NCI-H1092 (cell line): Measurements from ENCODE around the gene DOHH.
"Not testable (repeated sequence)": the region's sequence is repeated elsewhere in the genome, so short reads cannot be mapped to it uniquely, and the experiment has no call there.

Experiments
- DNase-seq: peaks from one replicate; lab custom pipeline; 2025; lab: John Stamatoyannopoulos, UW

DOHH gene

DNA sequence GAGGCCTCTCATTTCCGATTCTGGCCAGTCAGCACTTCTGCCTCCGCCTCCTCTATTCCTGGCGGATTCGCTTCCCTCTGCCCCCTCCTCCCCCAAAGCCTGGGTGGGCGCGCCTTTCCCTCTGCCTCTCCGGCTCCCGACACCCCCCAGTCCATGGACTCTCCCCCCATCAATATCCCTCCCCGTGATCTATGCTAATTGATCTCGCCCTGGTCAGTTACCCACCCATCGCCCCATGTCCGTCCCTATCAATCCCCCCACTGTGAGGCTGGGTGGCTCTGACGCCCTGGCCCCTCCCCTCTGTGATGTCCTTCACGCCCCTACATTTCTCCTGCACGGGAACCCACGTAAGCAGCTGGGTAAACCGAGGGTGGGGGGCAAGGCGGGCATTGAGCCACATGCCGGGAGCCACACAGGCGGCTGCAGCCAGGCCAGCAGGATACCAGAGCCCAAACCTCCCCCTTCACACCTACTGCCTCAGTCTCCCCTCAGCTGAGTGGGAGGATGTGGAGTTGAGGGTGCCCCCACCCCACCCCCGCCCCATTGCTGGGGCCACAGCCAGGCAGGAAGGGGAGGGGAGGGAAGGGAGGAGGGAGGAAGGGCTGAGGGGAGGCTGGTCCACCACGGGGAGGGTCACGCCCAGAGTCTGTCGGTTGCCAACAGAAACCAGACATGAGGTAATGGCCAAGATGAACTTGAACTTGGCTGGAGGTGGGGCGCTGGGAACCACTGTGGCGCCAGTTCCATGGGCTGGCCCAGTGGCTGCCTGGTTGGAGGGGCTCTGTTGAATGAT is 41.2 kb downstream of the DOHH start:
- no peak for DNase-seq

DNA sequence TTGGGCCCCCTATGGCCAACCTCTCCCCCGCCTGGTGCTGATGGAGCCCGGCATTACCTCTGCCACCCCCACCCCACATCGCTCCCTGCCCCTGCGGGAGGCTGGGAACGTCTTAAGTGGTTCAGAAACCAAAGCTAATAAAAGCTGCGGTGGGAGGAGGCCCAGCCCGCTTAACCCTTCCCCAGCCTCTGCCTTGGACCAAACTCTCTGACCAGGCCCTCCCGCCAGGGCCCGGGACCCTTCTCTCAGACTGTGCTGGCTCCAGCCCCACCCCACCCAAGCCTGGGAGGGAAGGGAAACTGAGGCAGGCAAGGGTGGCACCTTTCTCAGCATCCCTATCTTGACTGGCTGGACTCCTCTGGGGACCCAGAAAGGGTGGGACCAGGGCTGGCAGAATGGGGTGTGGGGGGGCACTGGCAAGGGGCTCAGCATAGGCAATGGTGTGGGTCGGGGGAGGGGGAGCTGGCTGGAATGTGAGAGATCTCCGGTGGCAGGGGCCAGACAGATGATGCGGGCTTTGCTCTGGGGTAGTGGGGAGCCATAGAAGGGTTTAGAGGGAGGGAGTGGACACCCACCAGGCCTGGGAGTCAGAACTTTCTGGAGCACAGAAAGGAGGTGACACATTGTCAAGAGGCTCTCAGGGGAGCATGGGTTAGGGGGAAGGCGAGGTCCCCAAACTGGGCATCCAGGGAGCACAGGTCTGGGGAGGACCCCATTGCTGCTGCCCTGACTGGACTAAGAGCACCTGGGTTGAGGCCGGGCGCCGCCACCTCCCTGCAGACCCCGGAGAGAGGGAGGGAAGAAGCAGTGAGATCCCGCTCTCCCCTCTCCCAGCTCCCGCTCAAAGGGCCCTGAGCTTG is 42.0 kb downstream of the DOHH start:
- no peak for DNase-seq

DNA sequence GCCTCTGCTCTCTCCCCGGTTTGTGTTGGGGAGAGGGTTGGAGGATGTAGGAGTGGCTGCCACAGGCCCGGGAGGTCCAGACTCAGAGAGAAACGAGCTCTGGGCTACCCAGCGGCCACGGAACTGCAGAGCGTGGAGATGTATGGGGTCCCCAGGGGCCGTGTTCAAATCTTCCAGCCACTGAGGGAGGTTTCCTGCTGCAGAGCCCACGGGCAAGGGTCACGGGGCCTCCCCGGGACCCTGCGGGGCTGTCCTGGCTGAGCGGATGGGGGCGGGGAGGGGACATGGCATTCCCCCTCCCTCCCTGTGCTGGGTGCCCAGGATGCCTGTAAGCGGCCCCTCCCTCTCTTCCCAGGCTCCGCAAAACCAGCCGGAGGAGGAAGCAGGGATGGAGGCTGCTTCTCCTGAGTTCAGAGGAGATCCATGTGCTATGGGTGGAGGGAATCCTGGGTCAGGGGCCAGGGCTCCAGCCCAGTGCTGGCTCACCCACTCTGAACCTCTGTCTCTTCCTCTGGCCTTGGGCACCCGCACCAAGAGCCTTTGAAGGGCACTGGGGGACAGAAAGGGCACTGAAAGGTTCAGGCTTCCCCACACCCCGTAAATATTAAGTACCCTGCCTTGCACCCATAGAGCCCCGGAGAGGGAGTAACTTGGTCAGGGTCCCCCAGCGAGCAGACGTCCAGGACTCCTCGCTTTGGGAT is 42.8 kb downstream of the DOHH start:
- DNase-seq = no peak

DNA sequence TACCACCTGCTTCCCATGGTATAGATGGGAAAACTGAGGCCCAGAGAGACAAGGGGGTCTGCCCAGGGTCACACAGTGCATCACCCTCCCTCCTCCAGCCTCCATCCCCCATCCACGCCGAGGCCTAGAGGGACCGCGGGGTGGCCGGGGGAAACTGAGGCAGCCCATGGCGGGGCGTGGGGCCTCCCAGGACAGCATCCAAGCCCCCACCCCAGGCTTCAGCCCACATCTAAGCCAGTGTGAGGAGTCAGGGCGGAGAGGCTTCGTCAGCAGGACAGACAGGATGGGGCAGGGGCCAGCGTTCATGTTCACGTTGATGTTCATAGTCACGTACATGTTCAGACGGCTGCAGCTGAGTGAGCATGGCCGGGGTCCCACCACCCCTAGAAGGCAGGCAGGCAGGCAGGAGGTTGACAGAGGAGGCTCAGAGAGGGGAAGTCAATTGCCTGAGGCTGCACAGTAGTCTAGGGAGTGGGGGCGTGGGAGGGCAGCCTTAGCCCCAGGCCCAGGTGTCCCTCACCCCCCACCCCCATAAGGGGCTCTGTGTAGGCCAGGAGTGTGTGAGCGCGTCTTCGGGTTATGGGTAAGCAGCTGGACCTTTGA is 43.4 kb downstream of the DOHH start:
- DNase-seq = no peak

DNA sequence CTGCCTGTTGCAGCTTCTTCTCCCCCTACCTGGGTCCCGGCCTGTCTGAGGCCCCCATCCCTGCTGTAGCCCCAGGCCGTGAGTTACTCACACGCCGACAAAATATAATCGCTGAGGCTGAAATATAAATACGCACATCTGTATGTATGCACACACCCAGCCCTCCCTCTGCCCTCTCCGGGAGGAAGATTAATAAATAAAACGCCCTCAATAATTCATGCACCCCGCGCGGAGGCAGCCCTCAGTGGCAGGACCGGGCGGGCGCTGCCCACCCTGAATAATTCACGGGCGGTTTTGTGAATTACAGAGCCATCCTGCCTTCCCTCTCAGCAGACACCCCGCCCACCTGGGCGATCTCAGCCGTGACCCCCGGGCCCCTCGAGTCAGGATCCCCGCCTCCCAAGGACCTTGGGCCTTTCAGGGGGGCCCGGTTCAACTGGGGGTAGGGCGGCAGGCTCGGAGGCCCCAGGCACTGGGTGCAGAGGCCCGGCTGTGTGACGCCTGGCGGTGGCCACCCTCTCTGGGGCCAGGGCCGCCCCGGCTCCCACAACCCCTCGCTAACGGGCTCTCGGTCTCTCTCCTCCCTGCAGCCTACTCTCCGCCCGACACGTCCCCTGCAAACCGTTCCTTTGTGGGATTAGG is 44.4 kb downstream of the DOHH start:
- DNase-seq = no peak

DNA sequence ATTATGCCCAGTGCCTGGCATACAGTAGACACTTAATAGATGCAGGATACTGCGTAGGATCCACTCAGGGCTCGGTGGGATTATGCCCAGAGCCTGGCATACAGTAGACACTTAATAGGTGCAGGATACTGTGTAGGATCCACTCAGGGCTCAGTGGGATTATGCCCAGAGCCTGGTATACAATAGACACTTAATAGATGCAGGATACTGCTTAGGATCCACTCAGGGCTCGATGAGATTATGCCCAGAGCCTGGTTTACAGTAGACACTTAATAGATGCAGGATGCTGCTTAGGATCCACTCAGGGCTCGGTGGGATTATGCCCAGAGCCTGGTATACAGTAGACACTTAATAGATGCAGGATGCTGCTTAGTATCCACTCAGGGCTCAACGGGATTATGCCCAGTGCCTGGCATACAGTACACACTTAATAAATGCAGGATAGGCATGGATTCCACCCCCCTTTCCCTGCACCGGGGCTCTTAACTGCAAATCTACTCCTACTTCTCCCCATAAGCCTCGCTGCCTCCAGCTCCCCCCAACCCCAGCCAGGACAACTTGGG is 45.0 kb downstream of the DOHH start:
- no peak for DNase-seq

DNA sequence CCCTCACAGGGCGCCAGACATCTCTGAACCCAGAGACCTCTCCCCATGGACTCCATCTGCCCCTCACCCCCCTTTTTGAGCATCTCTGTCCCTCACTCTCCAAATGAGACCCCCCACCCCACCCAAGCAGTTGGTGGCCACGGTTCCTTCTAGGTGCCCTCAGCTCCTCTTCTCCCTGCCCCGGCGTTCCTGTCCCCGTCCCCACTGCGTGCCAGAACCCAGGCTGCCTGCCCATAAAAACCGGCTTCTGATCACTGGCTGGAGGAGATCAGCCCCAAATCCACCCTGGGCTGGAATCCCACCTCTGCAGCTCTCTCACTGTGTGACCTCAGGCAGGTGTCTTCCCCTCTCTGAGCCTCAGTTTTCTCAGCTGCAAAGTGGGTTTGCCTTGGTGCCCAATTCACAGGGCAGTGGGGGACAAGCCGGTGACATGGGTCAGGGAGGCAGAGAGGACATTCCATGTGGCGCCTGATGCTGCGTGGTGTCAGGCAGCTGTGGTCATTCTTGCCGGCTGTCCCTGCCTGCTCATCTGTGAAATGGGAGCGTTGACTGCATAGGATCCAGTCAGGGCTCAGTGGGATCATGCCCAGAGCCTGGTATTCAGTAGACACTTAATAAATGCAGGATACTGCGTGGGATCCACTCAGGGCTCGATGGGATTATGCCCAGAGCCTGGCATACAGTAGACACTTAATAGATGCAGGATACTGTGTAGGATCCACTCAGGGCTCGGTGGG is 45.6 kb downstream of the DOHH start:
- no peak for DNase-seq

DNA sequence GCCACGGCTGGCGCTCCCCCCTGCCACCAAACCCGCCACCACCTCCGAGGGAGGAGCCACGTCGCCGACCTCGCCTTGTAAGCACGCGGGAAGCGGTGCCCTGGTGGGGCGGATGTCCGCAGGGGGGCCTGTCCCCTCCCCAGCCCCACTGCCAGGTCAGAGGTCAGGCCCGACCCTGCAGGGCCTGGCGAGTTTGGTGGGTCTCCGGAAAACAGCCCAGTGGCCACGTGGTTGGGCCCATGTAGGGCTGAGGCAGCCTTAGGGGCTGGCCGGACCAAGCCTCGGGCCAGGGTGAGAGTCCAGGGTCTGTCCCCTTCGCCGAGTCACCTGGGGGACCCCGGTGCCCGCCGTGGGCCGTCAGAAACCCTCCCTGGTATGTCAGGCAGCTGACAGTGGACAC is 46.6 kb downstream of the DOHH start:
- DNase-seq = no peak

DNA sequence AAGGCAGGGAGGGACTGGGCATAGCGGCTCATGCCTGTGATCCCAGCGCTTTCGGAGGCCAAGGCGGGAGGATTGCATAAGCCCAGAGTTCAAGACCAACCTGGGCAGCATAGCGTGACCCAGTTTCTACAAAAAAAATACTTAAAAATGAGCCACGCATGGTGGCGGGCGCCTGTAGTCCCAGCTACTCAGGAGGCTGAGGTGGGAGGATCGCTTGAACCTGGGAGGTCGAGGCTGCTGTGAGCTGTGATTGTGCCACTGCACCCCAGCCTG is 47.6 kb downstream of the DOHH start:
- not testable (repeated sequence) for DNase-seq

DNA sequence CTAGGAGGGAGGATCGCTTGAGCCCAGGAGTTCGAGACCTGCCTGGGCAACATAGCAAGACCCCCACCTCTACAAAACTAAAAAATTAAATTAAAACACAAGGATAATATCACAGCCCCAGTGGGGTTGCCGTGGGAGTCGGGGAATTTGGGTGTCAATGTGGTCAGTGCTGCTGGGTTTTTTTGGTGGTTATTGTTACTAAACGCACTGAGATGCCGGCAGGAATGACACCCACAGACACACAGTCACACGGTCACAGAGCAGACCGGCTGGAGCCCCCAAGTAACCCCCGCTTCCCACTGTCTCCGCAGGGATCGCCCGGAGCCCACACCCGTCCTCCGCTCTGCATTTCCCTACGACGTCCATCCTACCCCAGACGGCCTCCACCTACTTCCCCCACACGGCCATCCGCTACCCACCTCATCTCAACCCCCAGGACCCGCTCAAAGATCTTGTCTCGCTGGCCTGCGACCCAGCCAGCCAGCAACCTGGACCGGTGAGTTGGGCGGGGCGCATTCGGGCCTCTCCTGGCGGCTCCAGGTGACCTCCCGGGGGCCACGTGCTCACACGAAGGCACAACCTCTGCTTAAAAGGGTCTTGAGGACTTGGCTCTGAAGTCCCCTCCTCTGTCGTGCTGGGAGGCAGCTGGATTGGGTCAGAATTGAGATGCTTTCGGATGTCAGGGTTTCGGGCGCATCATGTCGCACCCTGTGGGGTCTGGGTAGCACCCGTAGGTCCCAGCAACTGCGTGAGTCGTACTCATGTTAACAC is 48.1 kb downstream of the DOHH start:
- no peak for DNase-seq

DNA sequence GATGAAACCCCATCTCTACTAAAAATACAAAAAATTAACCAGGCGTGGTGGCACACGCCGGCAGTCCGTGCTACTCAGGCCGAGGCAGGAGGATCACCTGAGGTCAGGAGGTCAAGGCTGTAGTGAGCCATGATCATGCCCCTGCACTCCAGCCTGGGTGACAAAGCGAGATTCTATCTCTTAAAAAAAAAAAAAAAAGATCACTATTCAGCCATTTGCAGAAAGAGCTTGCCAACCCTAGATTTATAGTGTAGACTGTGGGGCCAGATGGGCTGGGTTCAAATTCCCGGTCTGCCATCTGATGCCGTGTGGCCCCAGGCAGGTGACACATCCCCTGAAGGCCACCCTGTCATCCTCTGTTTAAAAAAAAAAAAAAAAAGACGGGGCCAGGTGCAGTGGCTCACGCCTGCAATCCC is 49.0 kb downstream of the DOHH start:
- no peak for DNase-seq

DNA sequence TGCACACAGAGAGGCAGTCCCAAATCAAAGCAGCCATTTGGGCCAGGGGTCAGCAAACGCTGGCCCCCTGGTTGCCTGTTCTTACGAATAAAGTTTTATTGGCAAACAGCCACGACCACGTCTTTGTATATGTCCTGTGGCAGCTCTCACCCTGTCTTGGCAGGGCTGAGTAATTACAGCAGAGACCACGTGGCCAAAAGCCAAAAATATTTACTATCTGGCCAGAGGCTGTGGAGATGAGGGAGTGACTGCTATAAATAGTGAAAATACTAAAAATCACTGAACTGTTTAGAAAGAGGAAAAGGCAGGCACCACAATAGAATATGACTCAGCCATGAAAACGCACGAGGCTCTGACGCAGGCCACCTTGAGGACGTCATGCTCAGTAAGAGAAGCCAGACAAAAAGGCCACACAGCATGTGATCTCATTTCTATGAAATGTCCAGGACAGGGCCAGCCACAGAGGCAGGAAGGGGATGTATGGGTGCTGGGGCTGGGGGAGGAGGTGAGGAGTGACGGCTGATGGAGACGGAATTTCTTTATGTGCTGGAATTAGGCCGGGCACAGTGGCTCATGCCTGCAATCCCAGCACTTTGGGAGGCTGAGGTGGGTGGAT is 49.6 kb downstream of the DOHH start:
- no peak for DNase-seq

DNA sequence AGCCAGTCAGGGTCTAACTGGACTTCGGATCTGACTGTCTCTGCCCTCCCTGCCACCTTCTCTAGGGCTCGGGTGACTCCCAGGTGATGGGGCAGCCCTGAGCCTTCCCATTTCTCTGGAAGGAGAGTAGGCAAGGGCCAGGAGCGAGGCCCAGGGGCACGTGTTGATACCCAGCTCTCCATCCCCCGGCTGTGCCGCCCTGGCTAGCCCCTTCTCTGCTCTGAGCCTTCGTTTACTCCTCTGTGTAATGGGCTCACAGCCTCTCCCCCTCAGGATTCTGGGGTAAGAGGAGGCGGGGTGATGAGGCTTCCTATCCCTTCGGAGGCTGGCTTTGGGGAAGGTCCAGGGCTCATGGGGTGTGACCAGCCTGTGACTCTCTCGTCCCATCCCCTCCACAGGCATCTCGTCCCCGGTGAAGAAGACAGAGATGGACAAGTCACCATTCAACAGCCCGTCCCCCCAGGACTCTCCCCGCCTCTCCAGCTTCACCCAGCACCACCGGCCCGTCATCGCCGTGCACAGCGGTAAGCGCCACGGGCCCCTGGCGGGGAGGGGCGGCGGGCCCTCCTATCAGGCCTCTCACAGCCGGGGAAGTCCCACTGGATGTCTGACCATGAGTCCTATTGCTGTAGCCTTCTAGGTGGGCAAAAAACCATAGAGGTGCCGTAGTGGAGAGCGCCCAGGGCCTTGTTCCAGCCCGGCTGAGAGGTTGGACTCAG is 51.7 kb downstream of the DOHH start:
- DNase-seq = no peak

DNA sequence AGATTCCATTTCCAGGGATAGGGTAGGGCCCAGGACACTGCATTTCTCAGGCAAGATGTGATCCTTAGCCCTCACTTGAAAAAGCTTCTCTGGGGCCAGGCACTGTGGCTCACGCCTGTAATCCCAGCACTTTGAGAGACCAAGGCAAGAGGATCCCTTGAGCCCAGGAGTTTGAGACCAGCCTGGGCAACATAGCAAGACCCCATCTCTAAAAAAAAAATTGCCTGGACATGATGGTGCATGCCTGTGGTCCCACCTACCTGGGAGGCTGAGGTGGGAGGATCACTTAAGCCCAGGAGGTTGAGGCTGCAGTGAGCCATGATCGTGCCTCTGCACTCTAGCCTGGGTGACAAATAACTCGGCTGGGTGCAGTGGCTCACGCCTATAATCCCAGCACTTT is 53.8 kb downstream of the DOHH start:
- not testable (repeated sequence) for DNase-seq

DNA sequence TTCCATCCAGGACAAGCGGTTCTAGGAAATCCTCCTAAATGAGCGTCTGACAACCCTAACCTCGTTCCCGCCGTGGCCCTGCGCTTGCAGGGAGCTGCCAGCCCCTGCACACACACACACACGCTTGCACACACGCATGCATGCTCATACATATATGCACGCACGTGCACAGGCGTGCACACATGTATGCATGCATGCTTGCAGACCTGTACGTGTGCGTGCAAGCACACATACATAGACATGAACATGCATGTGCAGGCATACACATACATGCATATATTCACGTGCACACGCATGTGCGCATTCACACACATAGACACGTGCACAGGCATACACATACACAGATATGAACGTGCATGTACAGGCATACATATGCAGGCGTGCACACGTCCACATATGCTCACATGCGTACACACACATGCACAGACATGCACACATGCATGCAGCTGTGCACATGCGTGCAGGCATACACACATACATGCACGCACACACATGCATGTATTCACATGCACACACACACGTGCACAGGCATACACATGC is 55.7 kb downstream of the DOHH start:
- no peak for DNase-seq

DNA sequence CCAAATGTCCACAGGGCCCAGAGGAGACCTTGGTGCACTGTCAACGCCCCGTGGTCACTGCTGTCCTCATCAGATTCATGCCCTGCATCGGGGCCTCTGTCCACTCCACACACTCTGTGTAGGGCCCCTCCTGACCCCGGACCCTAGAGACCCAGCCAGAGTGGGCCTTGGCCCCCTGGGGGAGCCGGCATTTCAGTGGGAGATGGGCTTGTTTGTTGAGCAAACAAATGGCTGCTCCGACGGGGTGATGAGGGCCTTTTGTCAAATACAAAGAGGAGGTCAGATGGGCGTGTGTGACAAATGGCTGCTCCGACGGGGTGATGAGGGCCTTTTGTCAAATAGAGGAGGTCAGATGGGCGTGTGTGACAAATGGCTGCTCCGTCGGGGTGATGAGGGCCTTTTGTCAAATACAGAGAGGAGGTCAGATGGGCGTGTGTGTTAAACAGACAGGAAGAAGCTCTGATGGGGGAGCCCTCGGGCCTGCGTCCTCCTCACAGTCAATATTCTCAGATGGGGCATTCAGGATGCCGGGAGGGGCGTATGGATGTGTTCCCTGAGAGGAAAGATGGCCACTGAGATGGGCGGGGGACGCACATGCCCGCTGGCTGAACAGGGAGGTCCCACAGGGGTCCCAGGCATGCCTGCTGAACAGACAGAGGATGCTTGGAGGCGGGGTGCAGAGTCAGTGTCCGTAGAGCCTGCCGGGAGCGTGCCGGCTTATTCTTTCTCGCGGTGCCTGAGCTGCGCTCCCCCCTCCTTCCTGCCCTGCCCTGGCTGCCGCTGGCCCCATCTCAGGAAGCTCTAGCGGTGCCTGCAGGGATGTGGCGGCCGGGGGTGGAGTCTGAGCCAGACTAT is 56.4 kb downstream of the DOHH start:
- no peak for DNase-seq

DNA sequence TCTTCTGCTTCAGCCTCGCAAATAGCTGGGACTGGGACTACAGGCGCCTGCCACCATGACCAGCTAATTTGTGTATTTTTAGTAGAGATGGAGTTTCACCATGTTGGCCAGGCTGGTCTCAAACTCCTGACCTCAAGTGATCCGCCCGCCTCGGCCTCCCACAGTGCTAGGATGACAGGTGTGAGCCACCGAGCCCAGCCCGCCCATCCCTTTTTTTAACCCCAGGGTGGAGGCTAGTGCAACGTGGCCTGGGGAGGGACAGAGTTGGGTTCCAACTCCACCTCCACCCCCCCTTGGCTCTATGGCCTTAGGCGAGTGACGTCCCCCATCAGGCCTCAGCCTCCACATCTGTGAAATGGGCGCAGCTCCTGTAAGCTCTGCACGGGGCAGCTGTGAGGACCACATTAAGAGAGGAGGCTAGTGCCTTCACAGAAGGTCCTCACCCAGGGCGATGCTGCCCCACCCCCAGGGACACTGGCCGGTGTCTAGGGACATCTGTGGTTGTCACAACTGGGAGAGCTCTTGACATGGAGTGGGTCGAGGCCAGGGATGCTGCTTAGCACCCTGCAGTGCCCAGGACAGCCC is 57.9 kb downstream of the DOHH start:
- DNase-seq = no peak

DNA sequence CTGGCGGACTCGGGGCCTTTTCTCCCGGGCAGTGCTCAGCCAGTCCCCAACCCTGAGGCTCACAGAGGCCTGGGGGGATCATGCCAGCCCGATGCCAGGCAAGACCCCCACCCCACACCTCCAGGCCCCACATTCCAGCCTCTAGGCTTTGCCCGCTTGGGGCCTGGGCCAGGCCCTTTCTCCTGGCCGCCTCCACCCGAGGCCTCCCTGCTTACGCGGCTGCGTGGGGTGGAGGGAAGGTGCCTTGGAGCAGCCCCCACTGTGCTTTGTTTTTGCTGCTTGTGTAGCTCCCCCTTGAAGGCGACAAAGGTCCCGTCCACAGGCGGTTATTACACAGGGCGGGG is 58.5 kb downstream of the DOHH start:
- no peak for DNase-seq
